MM.1S (cell line): ENCODE data around the gene KIAA1671.

Source experiments
- DNase-seq: peaks from one replicate; pipeline ENCODE4 v3.0.0-alpha.2; 2015
- H2AFZ ChIP-seq: fragments of 300-600 bp; sonication (generic); 2 replicates; pipeline ENCODE4 v1.6.0; 2016; ENCODE audit warnings: antibody characterized with exemption, low read length
- H3F3A ChIP-seq: fragments of 300-600 bp; sonication (generic); 2 replicates; pipeline ENCODE4 v1.6.1; 2016; ENCODE audit warnings: mild to moderate bottlenecking, antibody characterized with exemption, low read length, moderate library complexity, mixed read lengths; ENCODE audit not compliant: insufficient read depth
- H3K27ac ChIP-seq: fragments of 300-600 bp; sonication (generic); 2 replicates; pipeline ENCODE4 v1.5.1; 2016; ENCODE audit warnings: mild to moderate bottlenecking, low read length
- H3K27me3 ChIP-seq: fragments of 300-600 bp; sonication (generic); replicated peaks from 2 replicates; pipeline ENCODE4 v1.6.0; 2016; ENCODE audit warnings: low read length; ENCODE audit not compliant: insufficient read depth
- H3K36me3 ChIP-seq: fragments of 300-600 bp; sonication (generic); replicated peaks from 2 replicates; pipeline ENCODE4 v1.6.1; 2016; ENCODE audit warnings: mild to moderate bottlenecking, low read length, mixed read lengths; ENCODE audit not compliant: insufficient read depth
- H3K4me1 ChIP-seq: fragments of 300-600 bp; sonication (generic); 2 replicates; pipeline ENCODE4 v1.6.1; 2016; ENCODE audit warnings: low read length, mixed read lengths
- H3K4me2 ChIP-seq: fragments of 300-600 bp; sonication (generic); 2 replicates; pipeline ENCODE4 v1.6.0; 2016; ENCODE audit warnings: low read depth, low read length
- H3K4me3 ChIP-seq: fragments of 300-600 bp; sonication (generic); 2 replicates; pipeline ENCODE4 v1.5.1; 2016; ENCODE audit warnings: low read length, mixed read lengths
- H3K79me2 ChIP-seq: fragments of 300-600 bp; sonication (generic); 2 replicates; pipeline ENCODE4 v1.6.1; 2016; ENCODE audit warnings: mixed run types, low read length, mixed read lengths
- H3K9ac ChIP-seq: fragments of 300-600 bp; sonication (generic); 2 replicates; pipeline ENCODE4 v1.6.1; 2016; ENCODE audit warnings: low read length, mixed read lengths
- H3K9me2 ChIP-seq: fragments of 300-600 bp; sonication (generic); replicated peaks from 2 replicates; pipeline ENCODE4 v1.6.1; 2016; ENCODE audit warnings: mild to moderate bottlenecking, low read length, mixed read lengths; ENCODE audit not compliant: insufficient read depth
- H3K9me3 ChIP-seq: fragments of 300-600 bp; sonication (generic); replicated peaks from 2 replicates; pipeline ENCODE4 v1.6.1; 2016; ENCODE audit warnings: mild to moderate bottlenecking, low read length, mixed read lengths; ENCODE audit not compliant: insufficient read depth
- H4K20me1 ChIP-seq: fragments of 300-600 bp; sonication (generic); 2 replicates; pipeline ENCODE4 v1.6.1; 2016; ENCODE audit warnings: mild to moderate bottlenecking, low read length, moderate library complexity, mixed read lengths; ENCODE audit not compliant: insufficient read depth
- CTCF ChIP-seq: fragments of 300-600 bp; sonication (generic); IDR thresholded peaks from 2 replicates; pipeline ENCODE4 v1.5.1; 2016; ENCODE audit warnings: antibody characterized with exemption, low read length, mixed read lengths
- EZH2 ChIP-seq: fragments of 300-600 bp; sonication (generic); optimal IDR thresholded peaks from 2 replicates; pipeline ENCODE3; 2017; ENCODE audit warnings: low read depth, mild to moderate bottlenecking, antibody characterized with exemption, low read length, mixed read lengths
- EZH2phosphoT487 ChIP-seq: fragments of 300-600 bp; sonication (generic); IDR thresholded peaks from 2 replicates; pipeline ENCODE4 v1.6.1; 2018; ENCODE audit warnings: antibody characterized with exemption, low read length

Gene KIAA1671

GRCh38 chr22:25048659-25049647 lies 96.4 kb downstream of the KIAA1671 start:
- no peaks in the 10 kb centered on the region for H3K9me2 ChIP-seq
- TF ChIP-seq EZH2phosphoT487 (no peak), EZH2 (no peak), CTCF (peak; percentile 87)
- no peak overlapping the region for H3K4me3 ChIP-seq
- no peaks in the 10 kb centered on the region for H3F3A ChIP-seq
- H2AFZ ChIP-seq = no peak overlapping the region
- no peaks in the 10 kb centered on the region for H3K4me1 ChIP-seq
- no peaks in the 10 kb centered on the region for H4K20me1 ChIP-seq
- H3K4me2 ChIP-seq = no peak overlapping the region
- H3K79me2 ChIP-seq = no peaks in the 10 kb centered on the region
- no peaks in the 10 kb centered on the region for H3K9me3 ChIP-seq
- H3K27ac ChIP-seq = no peak overlapping the region
- no peaks in the 10 kb centered on the region for H3K36me3 ChIP-seq
- no peaks in the 10 kb centered on the region; the same call in 1 of the 2 replicates for H3K27me3 ChIP-seq
- H3K9ac ChIP-seq = no peak overlapping the region
- peak; percentile 70 for DNase-seq

DNA sequence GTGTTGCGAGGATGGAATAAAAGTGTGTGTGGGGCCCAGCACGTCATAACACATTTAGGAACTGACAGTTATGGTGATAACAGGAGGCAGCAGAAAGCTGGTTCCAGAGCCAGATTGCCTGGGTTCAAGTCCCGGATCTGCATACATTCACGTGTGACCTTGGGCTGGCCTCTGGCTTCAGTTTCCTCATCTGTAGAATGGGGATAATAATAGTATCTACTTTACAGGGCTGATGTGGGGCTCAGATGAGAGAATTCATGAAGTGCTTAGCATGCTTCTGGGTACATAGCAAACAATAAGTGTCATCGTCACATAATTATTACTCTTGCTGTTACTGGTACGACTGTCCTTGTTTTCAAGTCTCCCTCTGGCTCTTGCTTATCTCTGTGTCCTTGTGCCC lies 97.3 kb downstream of the KIAA1671 start:
- Histone ChIP-seq H3K4me3 (no peak overlapping the region), H3K4me2 (no peak overlapping the region), H3K36me3 (no peaks in the 10 kb centered on the region), H3K27me3 (no peaks in the 10 kb centered on the region), H3K27ac (no peak overlapping the region), H3K9me2 (no peaks in the 10 kb centered on the region), H3K4me1 (no peaks in the 10 kb centered on the region), H4K20me1 (no peaks in the 10 kb centered on the region), H3K9me3 (no peaks in the 10 kb centered on the region), H3K79me2 (no peaks in the 10 kb centered on the region), H2AFZ (no peak overlapping the region), H3F3A (no peaks in the 10 kb centered on the region), H3K9ac (no peak overlapping the region)
- DNase-seq = no peak
- no peak for TF ChIP-seq EZH2phosphoT487

- Histone ChIP-seq H3K9me3 (no peaks in the 10 kb centered on the region), H3K27ac (no peak overlapping the region), H2AFZ (no peak overlapping the region), H3K79me2 (no peaks in the 10 kb centered on the region), H3K9me2 (no peaks in the 10 kb centered on the region), H3K9ac (no peak overlapping the region), H3K36me3 (no peaks in the 10 kb centered on the region), H3K4me2 (no peak overlapping the region), H3K4me3 (no peak overlapping the region), H3K4me1 (no peaks in the 10 kb centered on the region), H3K27me3 (no peaks in the 10 kb centered on the region), H4K20me1 (no peaks in the 10 kb centered on the region), H3F3A (no peaks in the 10 kb centered on the region)
- TF ChIP-seq CTCF (no peak), EZH2 (no peak), EZH2phosphoT487 (no peak)
- no peak for DNase-seq
These were observed 98.0 kb downstream of the KIAA1671 start for GRCh38 chr22:25050566-25050965.

DNA sequence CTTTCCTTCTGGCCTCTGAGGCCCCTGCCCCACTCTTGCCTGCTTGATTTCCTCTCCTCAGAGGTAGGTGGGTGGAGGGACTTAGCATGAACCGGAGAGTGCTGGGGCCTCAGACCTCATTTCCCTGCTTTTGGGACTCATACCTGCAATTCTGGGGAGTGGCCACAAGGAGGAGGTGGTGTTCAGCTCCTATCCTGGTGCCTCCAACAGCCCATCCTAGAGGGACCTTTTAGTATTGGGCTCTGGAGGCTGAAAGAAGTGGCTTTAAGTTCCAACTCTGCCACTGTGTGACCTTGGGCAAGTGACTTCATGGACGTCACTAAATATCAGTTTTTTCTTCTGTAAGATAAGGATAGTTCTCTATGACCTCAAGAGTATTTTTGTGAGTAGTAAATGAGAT lies 98.6 kb downstream of the KIAA1671 start:
- no peaks in the 10 kb centered on the region for H3K4me1 ChIP-seq
- no peaks in the 10 kb centered on the region for H3F3A ChIP-seq
- no peaks in the 10 kb centered on the region for H4K20me1 ChIP-seq
- DNase-seq = no peak
- no peaks in the 10 kb centered on the region for H3K9me3 ChIP-seq
- H3K79me2 ChIP-seq = no peaks in the 10 kb centered on the region
- peak; percentile 48 for TF ChIP-seq CTCF
- no peak for TF ChIP-seq EZH2
- TF ChIP-seq EZH2phosphoT487 = no peak
- H3K4me2 ChIP-seq = no peak overlapping the region
- H3K27ac ChIP-seq = no peak overlapping the region
- no peaks in the 10 kb centered on the region for H3K36me3 ChIP-seq
- no peaks in the 10 kb centered on the region for H3K9me2 ChIP-seq
- no peak overlapping the region for H2AFZ ChIP-seq
- H3K4me3 ChIP-seq = no peak overlapping the region
- H3K9ac ChIP-seq = no peak overlapping the region
- no peaks in the 10 kb centered on the region for H3K27me3 ChIP-seq
